A673 (cell line): Measurements from ENCODE around the gene NT5M. TPM values are rescaled to one million over a fixed set of nuclear protein-coding genes. Genes with fewer than 3 reads are reported as not detected.

ENCODE experiments used
- BruUV-seq: library from RNA; stranded (reverse); fragments of 400-500 nt; replicated peaks from 2 replicates; lab custom pipeline; 2021; lab: Mats Ljungman, UMichigan
- CTCF ChIA-PET: fragments of 300-600 bp; sonication (Branson Sonifier 250); formaldehyde crosslinking; loops from one replicate; lab custom pipeline; 2022; ENCODE audit warnings: antibody characterized with exemption; lab: Charles Lee
- POLR2A ChIA-PET: fragments of 300-600 bp; sonication (Branson Sonifier 250); formaldehyde crosslinking; loops from one replicate; lab custom pipeline; 2022; ENCODE audit warnings: antibody characterized with exemption; ENCODE audit not compliant: low non-redundant PET; lab: Charles Lee
- DNase-seq: peaks from one replicate; pipeline ENCODE4 v3.0.0-alpha.2; 2015; ENCODE audit warnings: low spot score
- H3K27ac ChIP-seq: fragments of 200-600 bp; sonication (generic); 2 replicates; pipeline ENCODE4 v1.5.1; 2016; ENCODE audit warnings: mixed run types, low read depth, mild to moderate bottlenecking, mixed read lengths, antibody characterized with exemption, low read length; ENCODE audit not compliant: poor library complexity, severe bottlenecking
- H3K27me3 ChIP-seq: fragments of 200-600 bp; sonication (generic); replicated peaks from 2 replicates; pipeline ENCODE4 v1.6.1; 2017; ENCODE audit warnings: mixed run types, low read depth, mild to moderate bottlenecking, mixed read lengths, antibody characterized with exemption, low read length; ENCODE audit not compliant: insufficient read depth, poor library complexity
- H3K36me3 ChIP-seq: fragments of 200-600 bp; sonication (generic); 2 replicates; pipeline ENCODE4 v1.6.1; 2016; ENCODE audit warnings: mixed run types, mild to moderate bottlenecking, mixed read lengths, antibody characterized with exemption, low read length; ENCODE audit not compliant: insufficient read depth, poor library complexity, severe bottlenecking
- H3K4me1 ChIP-seq: fragments of 200-600 bp; sonication (generic); 2 replicates; pipeline ENCODE4 v1.6.1; 2017; ENCODE audit warnings: mixed run types, mild to moderate bottlenecking, mixed read lengths, antibody characterized with exemption, low read length; ENCODE audit not compliant: insufficient read depth, poor library complexity, severe bottlenecking
- H3K4me3 ChIP-seq: fragments of 200-600 bp; sonication (generic); 2 replicates; pipeline ENCODE4 v1.5.1; 2016; ENCODE audit warnings: low read depth, mixed run types, mild to moderate bottlenecking, mixed read lengths, low read length; ENCODE audit not compliant: poor library complexity, severe bottlenecking
- H3K9me3 ChIP-seq: fragments of 200-600 bp; sonication (generic); 2 replicates; pipeline ENCODE4 v1.6.1; 2016; ENCODE audit warnings: mixed run types, low read depth, mild to moderate bottlenecking, mixed read lengths, antibody characterized with exemption, low read length; ENCODE audit not compliant: poor library complexity, severe bottlenecking
- CTCF ChIP-seq: fragments of 300-800, 200-600 bp; sonication (generic); conservative IDR thresholded peaks from 2 replicates; pipeline ENCODE4 v1.5.1; 2017; ENCODE audit warnings: low read depth, mild to moderate bottlenecking, antibody characterized with exemption, low read length, moderate library complexity, mixed read lengths
- EZH2 ChIP-seq: fragments of 200-600 bp; sonication (generic); IDR thresholded peaks from 2 replicates; pipeline ENCODE4 v1.6.1; 2017; ENCODE audit warnings: borderline replicate concordance, low read depth, mild to moderate bottlenecking, mixed read lengths, antibody characterized with exemption, low read length; ENCODE audit not compliant: poor library complexity, severe bottlenecking
- intact Hi-C: fragments of 100-400 bp; cut with micrococcal nuclease; formaldehyde crosslinking; loops from one replicate; pipeline ENCODE4 v1.10.0; 2022; ENCODE audit not compliant: unreplicated experiment
- total RNA-seq: library from RNA; stranded (reverse); gene quantifications from 2 replicates; pipeline ENCODE4 v1.2.3, GENCODE V29; 2021

NT5M gene
- total RNA-seq, 1 experiment from 2014 or later: 2.6 TPM

- no peaks in the 10 kb centered on the region for H3K36me3 ChIP-seq
- no peak overlapping the region for H3K27ac ChIP-seq
- TF ChIP-seq EZH2: no peak
- no peak for TF ChIP-seq CTCF
- TSS peak; percentile 76 for BruUV-seq
- intact Hi-C loops: no loop called here
- CTCF ChIA-PET: no interaction called here
- peak overlapping the region; percentile 63 for H3K4me3 ChIP-seq
- no peaks in the 10 kb centered on the region for H3K4me1 ChIP-seq
- H3K27me3 ChIP-seq: no peaks in the 10 kb centered on the region
- H3K9me3 ChIP-seq: no peaks in the 10 kb centered on the region
- POLR2A ChIA-PET: no interaction called here
- no peak for DNase-seq
These were observed 796 bp downstream of the NT5M start for GRCh38 chr17:17303847-17304490.

GRCh38 chr17:17304521-17304985 is 1.4 kb downstream of the NT5M start:
- BruUV-seq: no TSS peak
- Histone ChIP-seq H3K4me1 (no peaks in the 10 kb centered on the region), H3K27ac (no peak overlapping the region), H3K9me3 (no peaks in the 10 kb centered on the region), H3K36me3 (no peaks in the 10 kb centered on the region), H3K27me3 (no peaks in the 10 kb centered on the region), H3K4me3 (no peak overlapping the region)
- ChIA-PET POLR2A (no interaction called here), CTCF (no interaction called here)
- DNase-seq: no peak
- intact Hi-C loops: no loop called here
- TF ChIP-seq CTCF (no peak), EZH2 (no peak)

- TF ChIP-seq EZH2 (no peak), CTCF (no peak)
These were observed 2.2 kb downstream of the NT5M start for GRCh38 chr17:17305281-17305801.

More at GRCh38 chr17:17305281-17305801, 2.2 kb downstream of the NT5M start:
- no TSS peak for BruUV-seq
- CTCF ChIA-PET: no interaction called here
- Histone ChIP-seq H3K27me3 (no peaks in the 10 kb centered on the region), H3K36me3 (no peaks in the 10 kb centered on the region), H3K27ac (no peak overlapping the region), H3K4me3 (no peak overlapping the region), H3K4me1 (no peaks in the 10 kb centered on the region), H3K9me3 (no peaks in the 10 kb centered on the region)
- POLR2A ChIA-PET: no interaction called here
- intact Hi-C loops: no loop called here
- no peak for DNase-seq
